Uterus (tissue), 2 donors: ENCODE measurements around the gene ZNF107.
A peak's percentile ranks its signal among the peaks of the same experiment; 100 is the strongest.

ENCODE experiments used
- POLR2A ChIP-seq, 2 donors: fragments of 450-650 bp; IDR thresholded peaks; one replicate each; pipeline ENCODE4 v1.6.1; 2016; ENCODE audit warnings: antibody characterized with exemption in 2 of 2, mild to moderate bottlenecking in 1 of 2, moderate library complexity in 1 of 2
- TF ChIP-seq, protein P1 (sequence below), 4 experiments: fragments of 200-600 bp in 2 of 4; fragments of 450-650 bp in 2 of 4; sonication (generic) in 2 of 4; IDR thresholded peaks; one replicate each; pipeline ENCODE4 v1.5.1; 2016 to 2019; ENCODE audit warnings: antibody characterized with exemption in 4 of 4, mild to moderate bottlenecking in 2 of 4, moderate library complexity in 1 of 4

DNA sequence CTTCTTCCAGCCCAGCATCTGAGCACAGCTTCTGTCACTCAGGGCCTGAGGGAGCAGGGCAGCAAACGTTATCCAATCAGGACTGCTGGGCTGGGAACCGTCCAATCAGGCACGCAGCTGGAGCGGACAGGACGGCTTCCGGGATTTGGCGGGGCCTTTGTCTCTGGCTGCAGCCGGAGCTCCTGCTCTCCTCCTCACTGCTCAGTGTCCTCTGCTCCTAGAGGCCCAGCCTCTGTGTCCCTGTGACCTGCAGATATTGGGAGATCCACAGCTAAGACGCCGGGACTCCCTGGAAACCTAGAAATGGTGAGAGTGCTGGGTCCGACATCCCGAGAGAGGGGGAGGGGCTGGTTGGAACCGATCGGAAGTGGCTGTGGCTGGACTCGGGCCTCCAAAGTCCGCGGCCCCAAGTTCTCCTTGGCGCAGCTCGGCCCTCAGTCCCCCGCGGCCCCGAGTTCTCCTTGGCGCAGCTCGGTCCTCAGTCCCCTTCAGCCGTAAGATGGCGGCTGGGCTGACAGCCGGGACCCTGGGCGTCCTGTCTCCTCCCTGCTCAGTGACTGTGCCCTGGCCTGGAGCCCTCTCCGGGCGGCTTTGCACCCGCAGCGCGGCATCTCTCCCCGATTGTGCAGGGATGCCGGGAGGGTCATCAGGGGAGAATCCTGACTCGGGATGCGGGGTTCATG lies at the start of gene ZNF107:
- TF ChIP-seq, protein P1, sequence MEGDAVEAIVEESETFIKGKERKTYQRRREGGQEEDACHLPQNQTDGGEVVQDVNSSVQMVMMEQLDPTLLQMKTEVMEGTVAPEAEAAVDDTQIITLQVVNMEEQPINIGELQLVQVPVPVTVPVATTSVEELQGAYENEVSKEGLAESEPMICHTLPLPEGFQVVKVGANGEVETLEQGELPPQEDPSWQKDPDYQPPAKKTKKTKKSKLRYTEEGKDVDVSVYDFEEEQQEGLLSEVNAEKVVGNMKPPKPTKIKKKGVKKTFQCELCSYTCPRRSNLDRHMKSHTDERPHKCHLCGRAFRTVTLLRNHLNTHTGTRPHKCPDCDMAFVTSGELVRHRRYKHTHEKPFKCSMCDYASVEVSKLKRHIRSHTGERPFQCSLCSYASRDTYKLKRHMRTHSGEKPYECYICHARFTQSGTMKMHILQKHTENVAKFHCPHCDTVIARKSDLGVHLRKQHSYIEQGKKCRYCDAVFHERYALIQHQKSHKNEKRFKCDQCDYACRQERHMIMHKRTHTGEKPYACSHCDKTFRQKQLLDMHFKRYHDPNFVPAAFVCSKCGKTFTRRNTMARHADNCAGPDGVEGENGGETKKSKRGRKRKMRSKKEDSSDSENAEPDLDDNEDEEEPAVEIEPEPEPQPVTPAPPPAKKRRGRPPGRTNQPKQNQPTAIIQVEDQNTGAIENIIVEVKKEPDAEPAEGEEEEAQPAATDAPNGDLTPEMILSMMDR (IDR thresholded peaks at IDR 0.05) = no peak
- peak; percentile 37 to 38 for TF ChIP-seq POLR2A (IDR thresholded peaks at IDR 0.05)
